ENCODE results near the gene LRRC8A. TPM values are rescaled to one million over a fixed set of nuclear protein-coding genes. Genes with fewer than 3 reads are reported as not detected.

Gene LRRC8A
- total RNA-seq, 2 experiments from 2014 or later: 35.0 to 35.8 TPM

DNA sequence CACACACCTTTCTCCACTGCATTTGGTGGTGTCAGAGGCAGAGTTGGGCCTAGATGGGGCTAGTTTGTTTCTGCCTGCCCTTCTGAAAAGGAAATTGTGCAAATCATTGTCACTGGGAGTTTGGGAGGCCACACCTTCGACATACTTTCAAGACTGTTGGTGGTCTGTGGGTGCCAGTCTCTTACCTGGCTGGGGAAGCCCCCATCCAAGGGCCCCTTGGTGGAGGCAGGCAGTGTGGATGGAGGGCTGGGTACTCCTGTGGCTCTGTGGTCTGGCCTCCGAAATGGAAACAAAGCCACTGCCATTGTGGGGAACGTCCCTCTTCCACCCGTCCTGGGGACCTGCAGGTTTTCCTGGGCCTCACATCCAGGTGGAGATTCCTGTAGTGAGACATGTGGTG lies 27.9 kb downstream of the LRRC8A start:
- ChIA-PET POLR2A (no interaction called here), CTCF (no interaction called here)
- peaks cover 67% of the 10 kb centered on the region for H3K4me1 ChIP-seq (ENCODE audit: insufficient read depth, low read length)
- no peaks in the 10 kb centered on the region for H3K9me3 ChIP-seq (ENCODE audit: control insufficient read depth in 1 of 2, insufficient read depth in 1 of 2, low read length in 2 of 2)
- H3K27ac Mint-ChIP-seq: no peak overlapping the region
- no peaks in the 10 kb centered on the region for H3K27me3 ChIP-seq (ENCODE audit: control insufficient read depth in 1 of 2, insufficient read depth in 2 of 2, low read length in 2 of 2)
- intact Hi-C loops (cut with DNase I, micrococcal nuclease): no loop called here
- H3K4me1 Mint-ChIP-seq (ENCODE audit: low read depth): peaks cover 43% of the 10 kb centered on the region
- peaks cover 77% of the 10 kb centered on the region for H3K36me3 ChIP-seq (ENCODE audit: insufficient read depth, low read length)
- H3K4me3 ChIP-seq (ENCODE audit: low read length): no peak overlapping the region
- TF ChIP-seq, protein P1, sequence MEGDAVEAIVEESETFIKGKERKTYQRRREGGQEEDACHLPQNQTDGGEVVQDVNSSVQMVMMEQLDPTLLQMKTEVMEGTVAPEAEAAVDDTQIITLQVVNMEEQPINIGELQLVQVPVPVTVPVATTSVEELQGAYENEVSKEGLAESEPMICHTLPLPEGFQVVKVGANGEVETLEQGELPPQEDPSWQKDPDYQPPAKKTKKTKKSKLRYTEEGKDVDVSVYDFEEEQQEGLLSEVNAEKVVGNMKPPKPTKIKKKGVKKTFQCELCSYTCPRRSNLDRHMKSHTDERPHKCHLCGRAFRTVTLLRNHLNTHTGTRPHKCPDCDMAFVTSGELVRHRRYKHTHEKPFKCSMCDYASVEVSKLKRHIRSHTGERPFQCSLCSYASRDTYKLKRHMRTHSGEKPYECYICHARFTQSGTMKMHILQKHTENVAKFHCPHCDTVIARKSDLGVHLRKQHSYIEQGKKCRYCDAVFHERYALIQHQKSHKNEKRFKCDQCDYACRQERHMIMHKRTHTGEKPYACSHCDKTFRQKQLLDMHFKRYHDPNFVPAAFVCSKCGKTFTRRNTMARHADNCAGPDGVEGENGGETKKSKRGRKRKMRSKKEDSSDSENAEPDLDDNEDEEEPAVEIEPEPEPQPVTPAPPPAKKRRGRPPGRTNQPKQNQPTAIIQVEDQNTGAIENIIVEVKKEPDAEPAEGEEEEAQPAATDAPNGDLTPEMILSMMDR (IDR thresholded peaks at IDR 0.05): no peak
- H3K27ac ChIP-seq (ENCODE audit: low read depth in 1 of 2, low read length in 2 of 2): no peak overlapping the region
- peaks cover 76% of the 10 kb centered on the region for H3K36me3 Mint-ChIP-seq (ENCODE audit: low read depth)
- ATAC-seq (ENCODE audit: poor library complexity) (no peak), DNase-seq (no peak)
- no peaks in the 10 kb centered on the region for H3K9me3 Mint-ChIP-seq
- H3K4me3 Mint-ChIP-seq: no peak overlapping the region
- no peaks in the 10 kb centered on the region for H3K27me3 Mint-ChIP-seq

GRCh38 chr9:128910906-128911305 lies 29.0 kb downstream of the LRRC8A start:
- CTCF ChIA-PET: no interaction called here
- peaks cover 79% of the 10 kb centered on the region for H3K36me3 ChIP-seq (ENCODE audit: insufficient read depth, low read length)

GRCh38 chr9:128911529-128912035 lies 29.6 kb downstream of the LRRC8A start:
- TF ChIP-seq, protein P1 (IDR thresholded peaks at IDR 0.05): no peak

More at GRCh38 chr9:128910906-128911305, 29.0 kb downstream of the LRRC8A start:
- H3K27me3 ChIP-seq (ENCODE audit: control insufficient read depth in 1 of 2, insufficient read depth in 2 of 2, low read length in 2 of 2): no peaks in the 10 kb centered on the region
- Mint-ChIP-seq H3K27me3 (no peaks in the 10 kb centered on the region), H3K36me3 (ENCODE audit: low read depth) (peaks cover 78% of the 10 kb centered on the region), H3K4me3 (no peak overlapping the region), H3K27ac (peak overlapping the region; percentile 72), H3K9me3 (no peaks in the 10 kb centered on the region), H3K4me1 (ENCODE audit: low read depth) (peaks cover 40% of the 10 kb centered on the region)
- ATAC-seq (ENCODE audit: poor library complexity): no peak
- TF ChIP-seq, protein P1 (IDR thresholded peaks at IDR 0.05): no peak
- DNase-seq: no peak
- intact Hi-C loops (cut with DNase I, micrococcal nuclease): no loop called here
- POLR2A ChIA-PET: no interaction called here
- no peak overlapping the region for H3K4me3 ChIP-seq (ENCODE audit: low read length)
- H3K4me1 ChIP-seq (ENCODE audit: insufficient read depth, low read length): peaks cover 59% of the 10 kb centered on the region
- no peaks in the 10 kb centered on the region for H3K9me3 ChIP-seq (ENCODE audit: control insufficient read depth in 1 of 2, insufficient read depth in 1 of 2, low read length in 2 of 2)
- peak overlapping the region in 1 of 2 donors; percentile 10 for H3K27ac ChIP-seq (ENCODE audit: low read depth in 1 of 2, low read length in 2 of 2)

More at GRCh38 chr9:128911529-128912035, 29.6 kb downstream of the LRRC8A start:
- no peaks in the 10 kb centered on the region for H3K27me3 ChIP-seq (ENCODE audit: control insufficient read depth in 1 of 2, insufficient read depth in 2 of 2, low read length in 2 of 2)
- Mint-ChIP-seq H3K36me3 (ENCODE audit: low read depth) (peaks cover 77% of the 10 kb centered on the region), H3K27me3 (no peaks in the 10 kb centered on the region), H3K27ac (peak overlapping the region; percentile 72), H3K4me1 (ENCODE audit: low read depth) (peaks cover 37% of the 10 kb centered on the region), H3K9me3 (no peaks in the 10 kb centered on the region), H3K4me3 (no peak overlapping the region)
- peaks cover 57% of the 10 kb centered on the region for H3K4me1 ChIP-seq (ENCODE audit: insufficient read depth, low read length)
- H3K4me3 ChIP-seq (ENCODE audit: low read length): no peak overlapping the region
- no peaks in the 10 kb centered on the region for H3K9me3 ChIP-seq (ENCODE audit: control insufficient read depth in 1 of 2, insufficient read depth in 1 of 2, low read length in 2 of 2)
- DNase-seq (no peak), ATAC-seq (ENCODE audit: poor library complexity) (no peak)
- ChIA-PET CTCF (no interaction called here), POLR2A (no interaction called here)
- peaks cover 84% of the 10 kb centered on the region for H3K36me3 ChIP-seq (ENCODE audit: insufficient read depth, low read length)
- H3K27ac ChIP-seq (ENCODE audit: low read depth in 1 of 2, low read length in 2 of 2): no peak overlapping the region
- intact Hi-C loops (cut with DNase I, micrococcal nuclease): no loop called here

All from CD4-positive, alpha-beta T cell (primary cell).